Esophagus muscularis mucosa (tissue), 4 donors: ENCODE data around the gene COL8A2.

Experiments
- CTCF ChIP-seq, 3 experiments: fragments of 200-600 bp in 2 of 3; fragments of 450-650 bp in 1 of 3; sonication (generic) in 2 of 3; IDR thresholded peaks; one replicate each; pipeline ENCODE4 v1.5.1; 2017 to 2019; ENCODE audit warnings: antibody characterized with exemption in 3 of 3, mild to moderate bottlenecking in 2 of 3, moderate library complexity in 1 of 3
- EP300 ChIP-seq: sonication (generic); formaldehyde crosslinking; IDR thresholded peaks from one replicate; pipeline ENCODE4 v1.6.1; 2017; ENCODE audit warnings: antibody characterized with exemption
- POLR2A ChIP-seq: fragments of 450-650 bp; IDR thresholded peaks from one replicate; pipeline ENCODE4 v1.6.1; 2017; ENCODE audit warnings: antibody characterized with exemption, moderate library complexity, mild to moderate bottlenecking, low read depth

GRCh38 chr1:36099681-36100341 lies 25.2 kb downstream of the COL8A2 start:
- TF ChIP-seq CTCF (IDR thresholded peaks at IDR 0.05) (peak; percentile 70 to 89 (median 83)), POLR2A (no peak), EP300 (no peak)
